ENCODE data around the gene ZCCHC7. TPM values are rescaled to one million over a fixed set of nuclear protein-coding genes. Genes with fewer than 3 reads are reported as not detected.

ZCCHC7 gene
- total and polyA plus RNA-seq, 2 donors (not counting 3 experiments of a cell fraction or from before 2014, with no cell fraction given): 7.4 to 14.8 TPM

- dilution Hi-C loops (cut with MboI; ENCODE audit: extremely low pct_ligation_motif_present, low sequenced_read_pairs) (no loop called here), intact Hi-C loops (cut with micrococcal nuclease) (no loop called here)
- H3K4me1 ChIP-seq (ENCODE audit: control insufficient read depth, extremely low read depth, insufficient read depth, low read length): peaks cover 10% of the 10 kb centered on the region
- CTCF ChIA-PET: no interaction called here
- no peak overlapping the region for H2AFZ ChIP-seq (ENCODE audit: low read depth, low read length)
- no peaks in the 10 kb centered on the region for H3K9me1 ChIP-seq (replicated peaks; ENCODE audit: control insufficient read depth, extremely low read depth, insufficient read depth, low read length)
- no peak overlapping the region for H3K4me3 ChIP-seq (replicated peaks in 1 of 3; ENCODE audit: insufficient read depth in 1 of 3, low read depth in 1 of 3, low read length in 3 of 3)
- no peak overlapping the region for H3K27ac ChIP-seq (ENCODE audit: insufficient read depth, low read depth, low read length)
- no peak for TF ChIP-seq MYC (IDR thresholded peaks at IDR 0.05; ENCODE audit: low read depth, low read length)
- TF ChIP-seq GATA2 (IDR thresholded peaks at IDR 0.05; ENCODE audit: insufficient read depth, insufficient read length, low read depth, low read length): no peak
- TF ChIP-seq MAX (IDR thresholded peaks at IDR 0.05; ENCODE audit: insufficient read depth, insufficient read length): no peak
- no peak for TF ChIP-seq EZH2 (IDR thresholded peaks at IDR 0.05; ENCODE audit: borderline replicate concordance, low read depth, low read length, severe bottlenecking)
- no peak for TF ChIP-seq CTCF (IDR thresholded peaks at IDR 0.05; ENCODE audit: extremely low read depth in 1 of 2, insufficient read depth in 1 of 2, low read depth in 1 of 2, low read length in 2 of 2)
- TF ChIP-seq POLR2A (IDR thresholded peaks at IDR 0.05; ENCODE audit: low read depth, low read length): no peak
- no peak for TF ChIP-seq POLR2AphosphoS5 (IDR thresholded peaks at IDR 0.05; ENCODE audit: insufficient read depth, low read depth, low read length)
- no peak for TF ChIP-seq FOS (IDR thresholded peaks at IDR 0.05; ENCODE audit: borderline replicate concordance, insufficient read depth, low read length)
- TF ChIP-seq JUN (IDR thresholded peaks at IDR 0.05; ENCODE audit: borderline replicate concordance, insufficient read depth, insufficient read length, low read depth): no peak
- no peaks in the 10 kb centered on the region for H3K9me3 ChIP-seq (replicated peaks; ENCODE audit: control insufficient read depth, insufficient read depth, low read length)
- H3K27me3 ChIP-seq (ENCODE audit: control insufficient read depth in 2 of 2, insufficient read depth in 2 of 2, low read length in 2 of 2): no peaks in the 10 kb centered on the region
- H3K9ac ChIP-seq (replicated peaks; ENCODE audit: extremely low read depth, insufficient read depth, low read length): no peak overlapping the region
- BruUV-seq (replicated peaks): no TSS peak
- H3K4me2 ChIP-seq (ENCODE audit: insufficient read depth, low read length): no peak overlapping the region
- FAIRE-seq: no peak
- no peaks in the 10 kb centered on the region for H3K36me3 ChIP-seq (ENCODE audit: control insufficient read depth in 2 of 2, extremely low read depth in 1 of 2, insufficient read depth in 2 of 2, low read length in 2 of 2)
- POLR2A ChIA-PET: no interaction called here
- DNase-seq (ENCODE audit: low read depth, low spot score): no peak
- H3K79me2 ChIP-seq (ENCODE audit: control insufficient read depth, insufficient read depth, low read length): no peaks in the 10 kb centered on the region
- H4K20me1 ChIP-seq (replicated peaks; ENCODE audit: control insufficient read depth, extremely low read depth, insufficient read depth, low read length): no peaks in the 10 kb centered on the region
Measured at GRCh38 chr9:37150415-37150814, 30.0 kb downstream of the ZCCHC7 start.
